UCSD-AML1 (cell line): ENCODE measurements around the gene GTF2H1.
"Not testable (repeated sequence)": the region's sequence is repeated elsewhere in the genome, so short reads cannot be mapped to it uniquely, and the experiment has no call there.

Source experiments
- DNase-seq: peaks from one replicate; lab custom pipeline; 2025; ENCODE audit not compliant: unreplicated experiment; lab: John Stamatoyannopoulos, UW

GTF2H1 gene

GRCh38 chr11:18317551-18317950 lies 4.8 kb upstream of the GTF2H1 start:
- no peak for DNase-seq

- DNase-seq: no peak
Observed at GRCh38 chr11:18319914-18320313, 2.5 kb upstream of the GTF2H1 start.

DNA sequence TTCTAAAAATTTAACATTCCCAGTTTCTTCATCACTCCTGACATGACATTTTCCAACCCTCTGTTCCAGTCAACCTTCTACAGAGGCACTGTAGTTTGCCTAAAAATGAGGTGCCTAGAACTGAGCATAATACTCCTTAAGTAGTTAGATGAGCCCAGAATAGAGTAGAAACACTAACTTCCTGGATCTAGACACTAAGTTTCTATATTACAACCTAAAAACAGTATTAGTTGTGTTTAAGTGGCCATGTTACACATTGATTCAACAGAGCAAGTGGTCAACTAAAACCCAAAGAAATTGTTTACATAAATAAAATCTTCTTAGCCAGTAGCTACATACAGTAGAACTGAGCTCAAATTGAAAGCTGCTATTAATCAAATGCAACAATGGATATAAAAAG lies 1.8 kb upstream of the GTF2H1 start:
- no peak for DNase-seq

- DNase-seq: no peak
Observed at GRCh38 chr11:18321578-18321968, 794 bp upstream of the GTF2H1 start.

DNA sequence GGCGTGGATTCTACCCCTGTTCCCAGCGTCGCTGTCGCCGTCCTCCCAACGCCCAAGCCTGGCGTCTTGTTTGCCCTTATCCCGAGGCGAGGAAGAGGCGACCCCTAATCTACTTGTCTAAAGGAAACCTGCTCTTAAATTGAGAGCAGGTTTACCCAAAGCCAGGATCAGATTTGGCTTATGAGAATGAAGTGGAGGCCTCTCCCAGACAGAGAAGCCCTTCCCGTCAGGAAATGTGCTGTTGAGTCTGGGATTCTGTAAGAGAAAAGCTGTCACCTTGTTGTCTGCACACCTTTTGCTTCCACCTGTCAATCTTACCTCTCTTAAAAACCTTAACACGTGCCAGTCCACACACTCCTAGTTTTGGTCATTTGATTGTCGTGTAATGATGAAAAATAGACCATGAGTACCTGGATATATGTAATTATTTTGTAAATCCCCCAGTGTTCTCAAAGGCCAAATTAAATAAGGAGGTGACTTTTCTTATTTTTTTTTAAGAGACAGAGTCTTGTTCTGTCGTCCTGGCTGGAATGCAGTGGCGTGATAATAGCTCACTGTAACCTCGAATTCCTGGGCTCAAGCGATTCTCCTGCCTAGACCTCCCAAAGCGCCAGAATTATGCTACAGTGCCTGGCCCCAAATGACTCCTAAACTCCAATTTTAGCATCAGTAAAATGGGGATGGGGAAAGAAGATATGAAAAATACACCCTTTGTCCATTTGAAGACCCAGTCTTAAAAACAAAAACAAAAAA lies 627 bp downstream of the GTF2H1 start:
- no peak for DNase-seq

GRCh38 chr11:18323881-18324280 lies 1.5 kb downstream of the GTF2H1 start:
- DNase-seq: not testable (repeated sequence)

GRCh38 chr11:18324381-18324780 lies 2.0 kb downstream of the GTF2H1 start:
- no peak for DNase-seq

DNA sequence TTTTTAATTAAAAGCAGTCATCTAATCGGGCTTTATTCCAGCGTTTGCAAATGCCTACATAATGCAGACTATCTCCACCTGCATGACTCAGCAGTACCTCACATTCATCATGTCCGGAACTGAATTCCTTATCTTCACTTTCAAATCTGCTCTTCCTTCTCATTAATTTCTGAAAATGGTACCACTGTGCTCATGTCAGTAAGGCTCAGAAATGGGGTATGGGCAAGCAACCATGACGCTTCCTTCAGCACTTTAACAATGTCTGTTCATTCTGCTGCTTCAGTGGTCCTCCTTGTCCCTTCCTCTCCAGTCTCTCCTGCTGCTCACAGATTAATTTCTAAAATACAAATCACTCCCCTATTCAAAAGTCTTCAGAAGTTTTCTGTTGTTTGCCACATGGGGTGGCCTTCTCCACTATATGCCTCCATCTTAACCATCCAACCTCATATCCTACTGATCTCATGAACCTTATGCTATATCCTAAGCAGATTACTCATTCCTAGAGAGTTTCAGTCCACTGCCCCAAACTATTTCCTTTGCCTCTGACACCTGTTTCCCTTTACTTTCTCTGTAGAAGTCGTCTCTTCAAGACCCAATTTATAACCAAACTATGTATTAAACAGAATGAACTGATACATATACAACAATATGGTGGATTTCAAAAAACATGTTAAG lies 7.0 kb downstream of the GTF2H1 start:
- DNase-seq: no peak

DNA sequence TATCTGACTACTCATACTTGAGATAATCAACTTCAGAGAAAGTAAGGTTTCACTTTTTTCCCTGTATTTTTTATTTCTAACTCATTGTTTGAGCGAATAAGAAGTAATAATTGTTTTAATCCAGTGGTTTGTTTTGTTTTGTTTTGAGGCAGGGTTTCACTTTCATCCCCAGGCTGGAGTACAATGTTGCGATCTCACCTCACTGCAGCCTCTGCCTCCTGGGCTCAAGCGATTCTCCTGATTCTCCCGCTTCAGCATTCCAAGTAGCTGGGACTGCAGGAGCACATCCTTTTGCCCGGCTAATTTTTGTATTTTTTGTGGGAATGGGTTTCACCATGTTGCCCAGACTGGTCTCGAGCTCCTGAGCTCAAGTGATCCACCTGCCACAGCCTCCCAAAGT lies 8.6 kb downstream of the GTF2H1 start:
- DNase-seq: no peak

DNA sequence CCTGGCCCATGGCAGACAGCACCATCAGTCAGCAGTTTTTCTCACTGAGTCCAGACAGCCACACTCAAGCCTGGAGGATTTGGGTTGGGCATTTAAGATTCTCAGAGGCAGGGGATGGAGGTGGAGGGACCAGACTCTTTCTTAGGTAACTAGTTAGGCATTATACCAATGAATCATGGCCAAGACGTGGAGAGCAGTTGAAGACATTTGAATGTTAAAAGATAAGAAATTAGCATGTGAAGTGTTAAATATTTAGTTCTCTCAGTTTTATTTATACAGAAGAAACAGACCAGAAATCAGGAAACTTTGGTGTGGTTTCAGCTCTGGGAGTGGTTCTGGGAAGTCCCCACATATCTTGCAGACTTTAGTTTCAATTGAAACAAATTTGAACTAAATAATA lies 9.9 kb downstream of the GTF2H1 start:
- DNase-seq: no peak

DNA sequence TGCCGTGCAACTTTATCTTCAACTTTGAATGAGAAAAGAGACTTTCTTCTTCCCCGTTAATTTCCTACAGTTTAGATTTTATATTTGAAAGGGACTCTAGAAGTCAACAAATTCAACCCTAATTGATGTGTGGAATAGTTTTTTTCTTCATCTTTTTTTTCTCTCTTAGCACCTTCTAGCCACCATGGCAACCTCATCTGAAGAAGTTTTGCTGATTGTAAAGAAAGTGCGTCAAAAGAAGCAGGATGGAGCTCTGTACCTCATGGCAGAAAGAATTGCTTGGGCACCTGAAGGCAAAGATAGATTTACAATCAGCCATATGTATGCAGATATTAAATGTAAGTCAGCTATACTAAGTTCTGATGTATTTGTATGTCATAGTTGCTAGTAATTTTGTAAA lies 10.5 kb downstream of the GTF2H1 start:
- no peak for DNase-seq

- DNase-seq: no peak
Observed at GRCh38 chr11:18347471-18348125, 25.2 kb downstream of the GTF2H1 start.

DNA sequence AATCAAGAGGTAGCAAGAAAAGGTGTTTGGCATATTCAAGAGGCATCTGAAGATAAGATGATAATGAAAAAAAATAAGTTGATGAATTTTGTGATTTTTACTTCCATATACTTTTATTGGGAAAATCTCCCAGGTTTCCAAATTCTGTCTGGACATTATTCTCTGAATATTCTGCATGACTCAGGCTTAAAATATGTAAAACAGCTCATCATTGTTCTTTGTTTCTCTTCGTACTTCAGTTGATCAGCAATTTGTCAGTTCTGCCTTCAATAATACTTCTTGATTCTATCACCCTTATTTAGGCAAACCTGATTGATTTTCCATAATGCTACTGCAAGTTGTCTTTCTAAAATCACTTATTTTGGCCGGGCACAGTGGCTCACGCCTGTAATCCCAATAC lies 30.2 kb downstream of the GTF2H1 start:
- DNase-seq: no peak

DNA sequence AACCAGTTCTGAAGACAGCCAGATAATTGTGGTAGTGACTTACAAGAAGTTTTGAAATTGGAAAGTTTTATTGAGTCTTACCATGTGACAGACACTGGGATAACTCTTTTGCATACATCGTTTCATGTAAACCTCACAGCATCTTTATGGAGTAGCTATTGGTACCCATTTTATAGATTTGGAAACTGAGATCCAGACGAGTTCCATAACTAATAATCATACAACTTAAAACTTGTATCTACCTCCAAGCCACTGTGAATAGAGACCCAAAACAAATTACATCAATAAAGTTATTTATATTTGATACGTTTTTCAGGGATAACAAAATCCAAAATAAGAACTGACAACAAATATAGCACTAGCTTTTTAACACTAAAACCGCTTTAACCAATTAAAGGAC lies 36.3 kb downstream of the GTF2H1 start:
- no peak for DNase-seq

DNA sequence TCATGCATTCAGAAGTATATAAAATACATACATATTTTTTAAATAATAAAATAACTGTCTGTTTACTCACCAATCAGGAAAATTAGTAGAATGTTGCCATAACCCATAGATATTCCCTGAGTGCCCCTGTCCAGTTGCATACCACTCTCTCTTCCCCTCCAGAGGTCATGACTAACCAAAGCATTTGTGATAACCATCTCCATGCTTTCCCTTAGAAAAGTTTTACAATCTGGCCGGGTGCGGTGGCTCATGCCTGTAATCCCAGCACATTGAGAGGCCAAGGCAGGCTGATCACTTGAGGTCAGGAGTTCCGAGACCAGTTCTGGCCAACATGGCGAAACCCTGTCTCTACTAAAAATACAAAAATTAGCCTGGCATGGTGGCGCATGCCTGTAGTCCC lies 38.8 kb downstream of the GTF2H1 start:
- no peak for DNase-seq

- no peak for DNase-seq
Observed at GRCh38 chr11:18364495-18365073, 42.2 kb downstream of the GTF2H1 start.

DNA sequence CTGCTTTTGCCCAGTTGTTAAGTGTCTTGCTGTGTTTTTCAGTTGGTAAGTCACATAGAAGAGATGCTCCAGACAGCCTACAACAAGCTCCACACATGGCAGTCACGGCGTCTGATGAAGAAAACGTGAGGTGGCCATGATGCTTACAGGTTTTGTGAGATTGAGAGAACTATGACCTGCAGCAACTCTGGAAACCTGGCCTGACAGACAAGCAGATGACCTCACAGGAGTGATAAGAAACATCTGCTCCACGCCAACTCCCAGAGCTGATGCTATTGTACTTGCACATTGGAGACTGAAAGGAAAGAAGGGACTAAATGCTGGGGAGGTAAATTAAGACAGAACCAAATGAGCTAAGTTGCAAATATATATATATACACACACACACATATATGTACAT lies 43.4 kb downstream of the GTF2H1 start:
- DNase-seq: no peak

- no peak for DNase-seq
Observed at GRCh38 chr11:18366286-18366685, 43.9 kb downstream of the GTF2H1 start.

DNA sequence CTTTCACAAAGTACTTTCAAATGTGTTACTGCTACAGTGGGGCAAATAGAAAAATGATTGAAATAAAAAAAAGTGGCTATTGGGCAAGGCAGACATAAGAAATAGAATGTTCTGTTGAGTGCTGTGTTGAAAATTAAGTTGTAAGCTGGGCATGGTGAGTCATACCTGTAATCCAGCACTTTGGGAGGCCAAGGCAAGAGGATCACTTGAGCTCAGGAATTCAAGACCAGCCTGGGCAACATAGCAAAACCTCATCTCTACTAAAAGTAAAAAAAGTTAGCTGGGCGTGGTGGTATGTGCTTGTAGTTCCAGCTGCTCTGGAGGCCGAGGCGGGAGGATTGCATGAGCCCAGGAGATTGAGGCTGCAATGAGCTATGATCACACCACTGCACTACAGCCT lies 45.1 kb downstream of the GTF2H1 start:
- no peak for DNase-seq

DNA sequence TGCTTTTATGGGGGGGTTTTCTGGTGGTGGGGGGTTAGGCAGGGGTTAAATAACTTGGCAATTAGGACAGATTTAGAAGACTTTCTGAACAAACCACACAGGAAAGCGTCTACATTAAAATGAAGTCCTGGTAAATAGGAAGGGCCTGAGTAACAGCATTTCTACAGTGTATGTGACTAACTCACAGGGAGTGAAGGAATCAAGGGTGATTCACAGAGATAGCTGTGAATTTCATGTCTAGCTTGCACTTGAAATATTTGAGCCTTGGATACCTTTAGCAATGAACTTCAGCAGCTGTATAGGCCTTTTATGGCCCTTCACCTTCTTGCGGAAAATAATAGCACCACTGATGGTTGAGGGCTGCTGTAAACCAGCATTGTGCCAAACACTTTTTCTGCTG lies 45.9 kb downstream of the GTF2H1 start:
- no peak for DNase-seq

GRCh38 chr11:18369398-18369797 lies 47.0 kb downstream of the GTF2H1 start:
- DNase-seq: no peak

GRCh38 chr11:18371279-18371678 lies 48.9 kb downstream of the GTF2H1 start:
- DNase-seq: no peak
